ENCODE measurements around the gene CHST4.
"Not testable (repeated sequence)": the region's sequence is repeated elsewhere in the genome, so short reads cannot be mapped to it uniquely, and the experiment has no call there.

The CHST4 gene

DNA sequence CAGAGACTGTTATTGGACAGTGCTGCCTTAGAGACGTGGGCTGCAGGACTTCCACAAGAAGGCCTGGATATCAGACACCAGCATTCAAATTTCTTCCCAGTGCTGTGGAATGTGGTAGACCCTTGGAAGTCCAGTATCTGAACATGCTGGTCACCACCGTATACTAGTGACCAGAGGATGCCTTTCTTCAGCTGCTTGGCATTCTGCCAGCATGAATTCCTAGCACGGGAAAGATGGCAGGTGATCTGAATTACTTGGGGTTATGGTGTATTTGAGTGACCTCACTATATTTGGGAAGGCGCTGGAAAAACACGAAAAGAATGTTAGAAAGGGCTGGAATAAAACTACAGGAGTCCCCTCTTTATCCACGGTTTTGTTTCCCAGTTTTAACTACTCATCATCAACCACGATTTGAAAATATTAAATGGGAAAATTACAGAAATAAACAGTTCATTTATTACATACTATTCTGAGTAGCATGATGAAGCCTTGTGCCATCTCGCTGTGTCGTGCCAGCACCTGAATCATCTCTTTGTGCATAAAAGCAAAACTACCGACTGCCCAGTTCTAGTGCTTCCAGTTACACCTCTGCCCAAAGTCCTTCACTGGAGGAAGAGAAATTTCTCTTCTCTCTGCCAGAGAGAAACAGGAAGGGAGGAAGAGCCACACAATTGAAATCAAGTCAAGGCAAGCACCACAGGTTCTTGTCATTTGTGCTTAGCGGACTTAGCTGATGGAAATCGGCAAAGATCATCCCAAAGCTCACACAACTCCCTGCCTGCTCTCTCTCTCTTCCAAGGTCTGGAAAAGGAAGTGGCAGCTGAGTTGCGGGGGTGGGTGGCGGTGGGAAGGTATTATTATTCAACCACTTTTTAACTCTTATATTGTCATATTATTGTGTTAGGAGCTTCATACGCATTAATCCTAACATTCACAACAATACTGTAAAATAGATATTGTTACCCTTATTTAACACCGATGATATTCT lies 1.4 kb upstream of the CHST4 start:
- DNase-seq (ENCODE audit: low read depth in 2 of 2, low spot score in 1 of 2): no peak

DNA sequence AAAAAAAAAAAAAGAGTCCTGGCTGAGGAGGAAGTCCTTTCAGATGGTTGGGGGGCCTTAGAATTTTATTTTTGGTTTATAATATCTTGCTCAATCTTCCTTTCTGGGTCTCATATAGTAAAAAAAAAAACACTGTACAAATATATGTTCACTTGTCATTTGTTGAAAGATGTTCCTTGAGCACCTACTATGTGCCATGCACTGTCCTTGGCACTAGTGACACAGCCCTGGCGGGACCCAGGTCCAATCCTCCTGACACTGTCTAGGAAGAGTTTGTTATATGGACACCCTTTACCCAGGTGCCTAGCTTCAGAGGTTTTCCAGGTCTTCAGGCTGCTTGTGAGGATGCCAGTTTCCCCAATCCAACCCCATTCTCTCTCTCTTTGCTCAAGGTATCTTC lies 2.0 kb downstream of the CHST4 start:
- DNase-seq (ENCODE audit: low read depth in 2 of 2, low spot score in 1 of 2): no peak

DNA sequence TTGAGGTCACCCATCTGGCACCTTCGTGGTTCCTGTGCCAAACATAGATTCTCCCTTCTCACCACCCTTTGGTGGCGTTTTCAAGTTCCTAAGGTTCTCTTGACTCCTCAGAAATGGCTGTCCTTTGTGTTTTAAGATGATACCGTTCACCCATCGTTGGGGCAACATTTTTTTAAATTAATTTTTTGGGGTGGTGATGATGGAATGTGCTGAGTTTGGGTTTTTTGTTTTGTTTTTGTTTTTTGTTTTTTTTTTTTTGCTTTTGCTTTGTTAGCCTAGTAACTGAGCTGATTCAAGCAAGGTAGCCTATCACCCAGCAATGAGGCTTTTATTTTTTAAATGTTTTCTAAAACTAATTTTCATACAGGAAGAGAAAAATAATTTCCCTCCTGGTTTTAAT lies 2.6 kb downstream of the CHST4 start:
- DNase-seq (ENCODE audit: low read depth in 2 of 2, low spot score in 1 of 2): no peak

DNA sequence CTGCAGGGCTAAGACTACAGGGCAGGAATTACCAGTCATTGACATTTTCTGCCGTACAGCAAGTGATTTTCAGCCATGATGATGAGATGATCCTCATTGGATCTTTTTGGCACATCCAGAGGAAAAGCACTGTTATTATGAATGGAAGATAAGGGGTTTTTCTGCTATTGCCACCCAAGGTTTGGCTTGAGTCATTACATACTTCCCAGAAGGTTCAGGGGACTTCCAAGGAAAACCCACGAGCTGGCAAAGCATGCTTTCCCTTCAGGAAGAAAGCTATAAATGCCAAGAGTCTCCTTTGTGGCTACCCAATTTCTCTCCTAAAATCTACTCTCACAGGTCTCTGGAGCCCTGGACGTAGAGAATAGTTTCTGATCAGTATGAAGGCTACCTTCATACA lies 6.1 kb downstream of the CHST4 start:
- no peak for DNase-seq (ENCODE audit: low read depth in 2 of 2, low spot score in 1 of 2)

DNA sequence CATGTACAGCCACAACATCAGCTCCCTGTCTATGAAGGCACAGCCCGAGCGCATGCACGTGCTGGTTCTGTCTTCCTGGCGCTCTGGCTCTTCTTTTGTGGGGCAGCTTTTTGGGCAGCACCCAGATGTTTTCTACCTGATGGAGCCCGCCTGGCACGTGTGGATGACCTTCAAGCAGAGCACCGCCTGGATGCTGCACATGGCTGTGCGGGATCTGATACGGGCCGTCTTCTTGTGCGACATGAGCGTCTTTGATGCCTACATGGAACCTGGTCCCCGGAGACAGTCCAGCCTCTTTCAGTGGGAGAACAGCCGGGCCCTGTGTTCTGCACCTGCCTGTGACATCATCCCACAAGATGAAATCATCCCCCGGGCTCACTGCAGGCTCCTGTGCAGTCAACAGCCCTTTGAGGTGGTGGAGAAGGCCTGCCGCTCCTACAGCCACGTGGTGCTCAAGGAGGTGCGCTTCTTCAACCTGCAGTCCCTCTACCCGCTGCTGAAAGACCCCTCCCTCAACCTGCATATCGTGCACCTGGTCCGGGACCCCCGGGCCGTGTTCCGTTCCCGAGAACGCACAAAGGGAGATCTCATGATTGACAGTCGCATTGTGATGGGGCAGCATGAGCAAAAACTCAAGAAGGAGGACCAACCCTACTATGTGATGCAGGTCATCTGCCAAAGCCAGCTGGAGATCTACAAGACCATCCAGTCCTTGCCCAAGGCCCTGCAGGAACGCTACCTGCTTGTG lies 10.7 kb downstream of the CHST4 start:
- no peak for DNase-seq (ENCODE audit: low read depth in 2 of 2, low spot score in 1 of 2)

DNA sequence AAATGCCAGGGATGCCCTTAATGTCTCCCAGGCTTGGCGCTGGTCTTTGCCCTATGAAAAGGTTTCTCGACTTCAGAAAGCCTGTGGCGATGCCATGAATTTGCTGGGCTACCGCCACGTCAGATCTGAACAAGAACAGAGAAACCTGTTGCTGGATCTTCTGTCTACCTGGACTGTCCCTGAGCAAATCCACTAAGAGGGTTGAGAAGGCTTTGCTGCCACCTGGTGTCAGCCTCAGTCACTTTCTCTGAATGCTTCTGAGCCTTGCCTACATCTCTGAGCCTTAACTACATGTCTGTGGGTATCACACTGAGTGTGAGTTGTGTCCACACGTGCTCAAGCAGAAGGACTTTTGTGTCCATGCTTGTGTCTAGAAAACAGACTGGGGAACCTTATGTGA lies 11.4 kb downstream of the CHST4 start:
- DNase-seq (ENCODE audit: low read depth in 2 of 2, low spot score in 1 of 2): no peak

DNA sequence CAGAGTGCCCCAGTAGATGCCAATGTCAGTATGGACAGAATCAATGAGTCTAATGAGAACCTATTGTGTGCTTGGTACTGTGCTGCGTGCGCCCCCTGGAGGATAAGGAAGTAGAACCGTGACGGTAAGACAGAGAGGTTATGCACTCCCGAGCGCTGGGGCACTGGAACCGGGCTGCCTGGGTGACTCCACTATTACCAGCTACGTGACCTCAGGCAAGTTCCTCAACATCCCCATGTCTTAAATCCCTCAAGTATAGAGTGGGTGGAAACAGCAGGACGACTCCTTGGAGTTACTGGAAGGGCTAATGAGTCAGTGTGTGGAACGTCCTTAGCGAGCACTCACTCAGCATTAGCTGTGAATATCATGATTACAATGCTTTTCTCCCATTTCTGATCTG lies 16.2 kb downstream of the CHST4 start:
- DNase-seq (ENCODE audit: low read depth in 2 of 2, low spot score in 1 of 2): peak; percentile 8 to 13

DNA sequence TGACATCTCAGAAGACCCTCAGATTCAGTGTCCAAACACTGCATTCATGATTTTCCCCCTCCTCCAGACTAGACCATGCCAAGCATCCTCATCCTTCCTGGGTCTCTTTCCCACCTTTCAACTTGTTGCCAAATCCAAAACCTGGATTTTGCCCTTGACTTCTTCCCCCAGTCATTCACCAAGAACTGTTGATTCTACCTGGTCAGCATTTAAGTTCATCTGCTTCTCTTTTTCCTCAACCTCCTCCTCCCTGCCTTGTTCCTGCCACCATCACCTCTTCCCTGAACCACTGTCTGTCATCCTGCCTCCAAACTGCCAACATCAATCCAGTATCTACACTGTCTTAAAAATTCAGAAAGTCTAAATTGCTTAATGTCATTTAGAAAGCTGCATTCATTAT lies 20.9 kb downstream of the CHST4 start:
- DNase-seq (ENCODE audit: low read depth in 2 of 2, low spot score in 1 of 2): no peak

DNA sequence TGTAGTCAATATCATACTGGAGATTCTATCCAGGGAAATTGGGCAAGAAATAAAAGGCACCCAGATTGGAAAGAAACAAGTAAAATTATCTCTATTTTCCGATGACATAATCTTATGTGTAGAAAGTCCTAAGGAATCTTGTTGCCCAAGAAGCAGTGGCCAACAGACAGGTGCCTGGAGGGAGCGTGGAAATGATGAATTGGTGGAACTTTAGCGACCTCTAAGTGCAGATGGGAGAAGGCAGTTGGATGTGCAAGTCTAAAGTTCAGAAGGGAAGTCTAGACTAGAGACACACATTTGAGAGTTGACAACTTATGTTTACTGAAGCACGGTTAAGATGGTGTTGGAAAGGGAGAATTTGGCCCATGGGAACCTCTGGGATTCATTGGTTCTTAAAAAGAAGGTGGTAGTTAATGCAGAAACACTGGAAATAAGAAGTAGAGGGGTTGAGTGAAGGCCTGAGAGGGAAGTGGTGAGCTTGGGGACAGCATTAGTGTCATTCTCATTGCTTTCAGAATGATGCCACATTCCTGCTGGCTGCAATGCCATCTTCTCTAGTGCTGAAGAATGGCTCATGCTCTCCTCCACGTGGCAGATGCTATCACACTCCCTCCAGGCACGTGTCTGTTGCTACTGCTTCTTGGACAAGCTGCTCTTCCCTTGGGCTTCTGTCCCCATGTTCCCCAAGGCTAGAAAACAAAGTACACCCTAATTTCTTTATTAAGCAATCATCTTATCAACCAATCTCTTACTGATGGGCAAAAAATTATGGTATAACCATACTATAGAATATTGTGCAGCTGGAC lies 26.7 kb downstream of the CHST4 start:
- DNase-seq (ENCODE audit: low read depth in 2 of 2, low spot score in 1 of 2): no peak

DNA sequence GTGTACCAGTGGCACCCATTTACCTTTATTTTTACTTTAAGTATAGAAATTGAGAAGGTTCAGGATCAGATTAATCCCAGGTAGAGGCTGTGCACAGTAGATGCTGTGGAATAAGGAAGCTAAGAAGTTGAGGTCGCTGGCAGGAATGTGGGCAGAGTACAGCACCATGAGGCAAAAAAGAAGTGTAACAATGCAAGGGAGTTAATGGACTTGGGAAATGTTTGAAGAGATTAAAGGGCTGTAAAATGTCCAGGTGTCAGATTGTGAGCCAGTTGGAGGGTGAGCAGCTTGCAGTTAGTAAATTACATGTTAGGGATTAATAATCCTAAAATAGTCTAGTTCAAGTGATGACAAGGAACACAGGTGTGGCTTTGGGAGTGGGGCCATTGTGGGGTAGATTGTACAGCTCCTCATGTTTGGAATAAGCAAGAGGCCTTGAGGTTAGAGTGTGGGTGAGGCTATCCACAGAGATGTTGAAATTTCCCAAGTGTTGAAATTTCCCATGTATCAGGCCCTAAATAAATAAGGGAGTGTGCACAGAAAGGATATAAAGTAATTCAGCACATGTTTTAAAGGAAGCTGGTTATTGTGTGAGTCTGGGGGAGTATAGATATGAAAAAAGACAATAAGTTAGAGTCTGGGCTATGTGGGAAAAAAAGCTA lies 29.1 kb downstream of the CHST4 start:
- no peak for DNase-seq (ENCODE audit: low read depth in 2 of 2, low spot score in 1 of 2)

DNA sequence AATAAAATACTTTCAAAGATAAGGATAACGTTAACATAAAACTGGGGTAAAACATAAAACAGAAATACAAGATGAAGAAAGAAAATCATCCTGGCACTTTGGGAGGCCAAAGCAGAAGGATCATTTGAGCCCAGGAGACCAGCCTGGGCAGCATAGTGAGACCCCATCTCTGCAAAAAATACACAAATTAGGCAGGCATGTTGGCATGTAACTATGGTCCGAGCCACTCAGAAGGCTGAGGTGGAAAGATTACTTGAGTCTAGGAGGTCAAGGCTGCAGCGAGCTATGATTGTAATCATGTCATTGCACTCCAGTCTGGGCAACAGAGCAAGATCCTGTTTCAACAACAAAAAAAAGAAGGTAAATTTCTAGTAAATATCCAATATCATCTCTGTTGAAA lies 31.1 kb downstream of the CHST4 start:
- no peak for DNase-seq (ENCODE audit: low read depth in 2 of 2, low spot score in 1 of 2)

DNA sequence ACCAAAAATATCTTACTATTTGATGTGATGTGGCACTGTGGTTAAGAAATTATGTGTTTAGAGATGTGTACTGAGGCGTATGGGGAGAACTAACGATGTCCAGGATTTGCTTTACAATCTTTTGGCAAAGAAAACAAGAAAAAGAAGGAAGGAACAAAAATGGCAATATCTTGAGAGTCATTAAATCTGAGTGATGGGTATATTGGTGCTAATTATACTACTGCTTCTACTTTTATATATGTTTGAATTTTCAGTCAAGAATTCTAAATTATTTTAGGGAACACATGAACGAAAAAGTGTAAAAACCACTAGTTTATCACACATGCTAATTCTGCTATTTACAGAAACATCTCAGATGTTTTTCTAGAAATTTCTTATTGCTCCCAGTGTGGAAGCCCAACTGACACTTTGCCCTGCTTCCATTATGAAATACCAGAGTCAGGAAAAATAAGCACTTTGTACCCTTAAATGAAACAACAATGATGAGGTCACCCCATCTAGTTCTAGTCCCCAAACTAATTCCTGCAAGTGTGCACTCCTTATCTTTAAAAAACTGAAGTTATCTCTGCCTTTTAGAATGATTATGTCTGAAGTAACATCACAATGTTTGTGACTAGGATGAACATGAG lies 31.8 kb downstream of the CHST4 start:
- no peak for DNase-seq (ENCODE audit: low read depth in 2 of 2, low spot score in 1 of 2)

DNA sequence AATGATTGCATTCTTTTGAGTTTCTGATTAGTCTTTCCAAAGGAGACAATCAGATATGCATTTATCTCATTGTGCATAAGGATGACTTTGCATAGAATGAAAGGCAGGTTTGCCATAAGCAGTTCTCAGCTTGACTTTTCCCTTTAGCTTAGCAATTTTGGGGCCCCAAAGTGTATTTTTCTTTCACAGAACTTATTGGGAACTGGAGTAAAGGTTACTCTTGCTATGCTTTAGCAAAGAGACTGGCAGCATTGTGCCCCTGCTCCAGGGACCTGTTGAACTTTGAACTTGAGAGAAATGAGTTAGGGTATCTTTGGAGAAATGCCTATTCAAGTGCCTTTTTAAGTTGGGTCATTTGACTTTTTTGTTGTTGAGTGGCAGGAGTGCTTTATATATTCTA lies 33.6 kb downstream of the CHST4 start:
- no peak for DNase-seq (ENCODE audit: low read depth in 2 of 2, low spot score in 1 of 2)

DNA sequence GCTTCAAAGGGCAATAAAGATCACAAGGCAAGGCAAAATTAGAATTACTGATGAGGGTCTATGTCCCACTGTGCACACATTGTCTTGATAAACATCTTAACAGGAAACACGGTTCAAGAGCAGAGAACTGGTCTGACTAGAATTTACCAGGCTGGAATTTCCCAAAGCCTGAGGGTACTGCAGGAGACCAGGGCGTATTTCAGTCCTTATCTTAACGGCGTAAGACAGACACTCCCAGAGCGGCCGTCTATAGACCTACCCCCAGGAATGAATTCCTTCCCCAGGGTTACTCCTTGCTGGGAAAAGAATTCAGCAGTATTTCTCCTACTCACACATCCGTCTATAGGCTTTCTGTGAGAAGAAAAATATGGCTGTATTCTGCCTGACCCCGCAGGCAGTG lies 35.7 kb downstream of the CHST4 start:
- DNase-seq (ENCODE audit: low read depth in 2 of 2, low spot score in 1 of 2): not testable (repeated sequence)

DNA sequence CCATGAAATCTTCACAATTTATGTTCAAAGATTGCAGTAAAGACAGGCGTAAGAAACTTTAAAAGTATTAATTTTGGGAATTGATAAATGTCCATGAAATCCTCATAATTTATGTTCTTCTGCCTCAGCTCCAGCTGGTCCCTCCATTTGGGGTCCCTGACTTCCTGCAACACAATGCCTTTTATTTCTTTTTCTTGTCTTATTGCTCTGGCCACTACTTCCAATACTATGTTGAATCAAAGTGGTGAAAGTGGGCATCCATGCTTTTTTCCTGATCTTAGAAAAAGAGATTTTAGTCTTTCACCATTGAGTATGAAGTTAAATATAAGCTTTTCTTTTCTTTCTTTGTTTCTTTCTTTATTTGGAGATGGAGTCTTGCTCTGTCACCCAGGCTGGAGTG lies 36.3 kb downstream of the CHST4 start:
- DNase-seq (ENCODE audit: low read depth in 2 of 2, low spot score in 1 of 2): no peak

DNA sequence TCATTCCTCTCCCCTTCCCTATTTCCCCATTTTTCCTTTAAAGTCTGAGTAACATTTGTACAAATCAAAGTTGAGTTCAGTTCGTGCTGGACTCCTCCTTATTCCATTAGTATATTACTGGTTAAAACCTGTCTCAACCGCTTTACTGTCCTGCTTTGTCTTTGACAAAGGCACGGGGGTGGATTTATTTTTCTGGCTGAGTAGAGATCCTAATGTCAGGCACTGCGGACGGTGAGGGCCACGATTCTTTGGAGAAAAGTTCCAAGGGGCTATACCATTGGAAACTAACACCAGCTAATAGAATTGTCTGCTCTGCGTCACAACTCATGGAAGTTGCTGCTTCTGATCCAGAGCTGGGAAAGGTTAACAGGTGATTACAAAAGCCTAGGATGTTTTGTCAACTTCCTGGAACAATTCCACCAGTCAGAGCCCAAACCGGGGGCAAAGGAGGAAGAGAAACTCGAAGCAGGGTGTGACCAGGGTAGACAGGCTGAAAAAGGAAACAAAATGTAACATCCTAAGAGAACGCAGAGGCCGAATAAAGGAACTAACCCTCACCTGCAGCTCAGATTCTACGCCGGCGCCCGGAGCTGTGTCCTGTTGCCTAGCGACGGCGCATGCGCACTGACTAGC lies 38.2 kb downstream of the CHST4 start:
- no peak for DNase-seq (ENCODE audit: low read depth in 2 of 2, low spot score in 1 of 2)

DNA sequence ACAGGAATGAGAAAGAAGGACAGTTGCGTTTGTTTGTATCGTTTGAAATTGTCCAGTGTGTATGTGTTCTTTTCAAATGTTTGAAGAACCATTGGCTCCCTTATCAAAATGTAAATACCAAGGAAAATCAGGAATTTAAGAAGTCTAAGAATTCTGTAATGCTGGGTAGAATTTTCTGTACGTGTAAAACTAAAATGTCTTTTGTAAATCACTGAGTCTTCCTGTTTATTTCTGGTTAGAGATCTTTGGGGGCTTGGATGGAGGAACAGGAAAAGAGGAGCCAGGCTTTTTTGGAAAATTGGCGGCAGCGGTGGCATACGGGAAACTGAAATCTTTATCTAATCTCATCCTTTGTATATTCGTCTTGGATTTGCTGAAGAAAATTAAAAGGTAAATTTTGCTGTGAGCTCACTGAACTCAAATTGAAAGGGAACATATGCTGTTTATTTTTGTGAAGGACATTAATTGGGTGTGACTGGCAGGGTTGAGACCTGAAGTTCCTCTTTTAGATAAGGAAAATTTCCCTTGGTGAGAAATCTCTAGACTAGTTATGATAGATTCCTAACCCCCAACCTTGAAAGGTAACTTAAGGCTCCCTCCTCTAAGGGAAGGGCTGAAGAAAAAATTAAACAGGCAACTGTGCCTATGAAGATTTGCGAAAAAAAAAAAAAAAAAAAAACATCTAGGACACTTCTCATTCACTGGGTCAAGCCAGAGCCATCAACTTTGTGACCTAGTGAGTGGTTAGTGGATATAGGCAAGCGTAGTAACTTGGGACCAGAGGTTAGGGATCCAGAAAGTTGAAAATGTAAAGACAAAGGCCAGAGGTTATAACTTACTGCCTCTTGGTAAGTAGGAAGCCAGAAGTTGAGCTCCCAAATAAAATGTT lies 39.8 kb downstream of the CHST4 start:
- DNase-seq (ENCODE audit: low read depth in 2 of 2, low spot score in 1 of 2): no peak

DNA sequence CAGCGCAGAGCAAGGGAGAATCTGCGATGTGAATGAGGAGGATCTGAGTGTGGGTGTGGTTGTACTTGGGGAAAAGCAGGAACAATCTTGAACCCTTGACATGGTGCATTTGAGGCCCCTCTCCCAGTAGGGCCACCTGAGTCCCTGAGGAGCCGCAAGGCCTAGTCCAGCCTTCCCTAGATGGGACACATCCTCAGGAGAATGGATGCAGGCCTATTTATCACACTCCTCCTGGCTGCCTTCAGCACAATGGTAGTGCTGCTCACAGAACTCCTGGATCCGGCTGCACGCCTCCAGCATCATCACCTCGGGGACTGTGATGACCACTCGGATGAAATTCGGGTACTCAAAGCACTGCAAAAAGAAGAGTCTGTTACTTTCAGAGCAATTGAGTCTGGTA lies 41.7 kb downstream of the CHST4 start:
- no peak for DNase-seq (ENCODE audit: low read depth in 2 of 2, low spot score in 1 of 2)

DNA sequence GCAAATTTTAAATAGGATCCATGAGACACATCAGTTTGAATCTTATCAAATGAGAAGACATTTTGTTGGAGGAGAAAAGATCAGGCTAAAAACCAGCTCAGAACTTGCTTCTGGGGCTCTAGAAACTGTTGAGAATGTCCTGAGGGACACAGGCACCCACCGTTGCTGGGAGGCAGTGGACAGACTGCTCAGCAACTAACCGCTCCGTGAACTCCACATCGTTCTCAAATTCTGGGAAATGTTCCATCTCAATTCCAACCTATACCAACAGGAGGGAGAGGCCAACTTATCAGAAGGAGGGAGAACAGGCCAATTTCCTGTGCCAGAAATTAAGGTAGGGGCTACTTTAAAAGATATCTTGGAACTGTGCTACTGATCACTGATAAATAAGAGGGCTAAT lies 42.3 kb downstream of the CHST4 start:
- no peak for DNase-seq (ENCODE audit: low read depth in 2 of 2, low spot score in 1 of 2)

Measured in stimulated activated CD8-positive, alpha-beta memory T cell treated with anti-CD3 and anti-CD28 coated beads, Interleukin-4, amount 100 ng/mL, for 4 hours (primary cell).